Measurements from ENCODE around the gene CLEC18B.
"Not testable (repeated sequence)": the region's sequence is repeated elsewhere in the genome, so short reads cannot be mapped to it uniquely, and the experiment has no call there.

Gene CLEC18B

DNA sequence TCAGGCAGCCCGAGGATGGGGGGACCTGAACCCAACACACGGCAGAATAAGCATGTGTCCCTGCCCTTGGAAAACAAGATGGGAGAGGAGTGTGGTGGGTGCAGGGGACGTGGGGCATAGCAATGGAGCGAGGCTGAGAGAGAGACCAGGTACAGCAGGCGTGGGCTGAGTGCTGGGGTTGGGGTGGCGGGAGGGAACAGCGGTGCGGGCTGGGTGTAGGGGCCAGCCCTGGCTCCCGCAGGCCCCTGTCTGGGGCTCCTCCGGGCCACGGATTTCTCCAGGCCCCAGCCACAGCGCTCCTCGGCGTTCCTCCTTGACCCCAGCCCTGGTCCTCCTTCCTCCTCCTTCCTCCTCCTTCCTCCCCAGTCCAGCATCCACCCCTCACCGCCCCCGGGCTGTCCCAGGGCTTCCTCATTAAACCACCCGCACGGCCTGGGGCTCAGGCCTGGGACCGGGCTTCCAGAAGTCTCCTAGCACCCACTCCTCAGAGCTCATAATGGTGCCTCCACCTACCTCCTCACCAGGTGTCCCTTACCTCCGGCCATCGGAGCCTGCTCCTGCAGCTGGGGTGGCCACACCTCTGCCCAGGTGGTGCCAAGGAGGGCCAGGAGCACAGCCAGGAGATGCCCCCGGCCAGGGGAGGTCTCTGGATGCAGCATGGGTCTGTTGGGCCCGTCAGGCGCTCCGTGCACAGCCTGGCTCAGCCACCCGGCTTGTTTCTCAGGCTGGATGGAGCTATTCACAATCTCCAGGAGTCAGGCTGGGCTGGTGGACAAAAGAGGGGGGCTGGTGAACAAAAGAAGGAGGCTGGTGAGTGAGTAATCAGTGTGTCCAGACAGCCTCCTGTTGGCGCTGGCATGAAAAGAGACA lies at the start of gene CLEC18B:
Gene CLEC18B, minus strand, starts transcription at position 867 of the 870 bp plus-strand sequence. Its CDS starts 208 bp downstream, at position 659.
- DNase-seq (ENCODE audit: insufficient read length, low spot score); FAIRE-seq: not testable (repeated sequence)

DNA sequence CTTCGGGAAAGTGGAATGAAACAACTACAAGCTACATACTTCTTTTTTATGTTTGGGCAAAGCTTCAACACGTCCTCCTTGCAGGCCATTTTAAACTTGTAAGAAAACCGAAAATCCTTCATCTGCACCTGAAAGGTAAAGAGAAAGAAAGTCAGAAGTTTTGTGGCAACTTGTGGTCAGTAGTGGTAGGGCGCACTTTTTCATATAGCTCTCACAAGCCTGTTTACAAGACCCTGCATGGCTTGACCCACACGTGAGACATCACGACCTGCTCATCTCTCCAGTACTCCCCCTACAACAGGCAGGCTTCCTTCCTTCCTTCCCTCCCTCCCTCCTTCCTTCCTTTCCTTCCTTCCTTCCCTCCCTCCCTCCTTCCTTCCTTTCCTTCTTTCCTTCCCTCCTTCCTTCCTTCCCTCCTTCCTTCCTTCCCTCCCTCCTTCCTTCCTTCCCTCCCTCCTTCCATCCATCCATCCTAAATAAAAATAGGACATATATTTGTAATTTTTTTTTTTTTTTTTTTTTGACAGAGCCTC lies 48.7 kb upstream of the CLEC18B start:
- DNase-seq (ENCODE audit: insufficient read length, low spot score) (no peak), FAIRE-seq (no peak)

DNA sequence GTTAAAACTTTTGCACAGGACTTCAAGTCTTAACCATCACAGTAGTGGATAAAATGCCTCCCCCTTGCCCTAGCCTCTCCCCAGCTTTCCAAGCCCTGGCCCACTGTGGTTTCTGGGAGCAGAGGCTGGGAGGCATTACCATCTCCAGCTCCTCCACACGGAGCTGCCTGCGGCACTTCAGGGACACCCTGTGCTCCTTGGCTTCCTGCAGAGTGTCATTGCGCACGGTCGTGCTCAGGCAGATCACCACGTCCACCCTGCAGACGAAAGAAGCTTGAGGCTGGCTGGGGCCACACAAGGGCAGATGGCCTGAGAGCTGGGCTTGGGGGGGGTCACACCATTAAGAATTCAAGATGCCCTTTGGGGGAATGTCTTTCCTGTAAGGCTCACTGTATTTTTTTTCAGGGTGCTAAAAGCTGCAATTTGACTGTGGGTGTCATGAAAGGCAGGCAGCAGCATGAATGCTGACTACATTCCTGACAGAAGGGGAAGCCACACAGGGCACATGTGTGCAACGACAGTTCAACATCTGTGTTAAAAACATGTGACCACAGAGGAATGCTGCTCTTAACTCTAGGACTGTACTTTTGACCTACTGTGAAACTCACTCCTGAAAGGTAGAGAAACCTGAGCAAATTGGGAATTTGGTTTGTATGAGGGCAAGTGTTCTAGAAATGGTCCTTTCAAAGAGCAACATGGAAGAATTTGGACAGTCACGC lies 47.7 kb upstream of the CLEC18B start:
- no peak for FAIRE-seq
- DNase-seq (ENCODE audit: insufficient read length, low spot score) = no peak

DNA sequence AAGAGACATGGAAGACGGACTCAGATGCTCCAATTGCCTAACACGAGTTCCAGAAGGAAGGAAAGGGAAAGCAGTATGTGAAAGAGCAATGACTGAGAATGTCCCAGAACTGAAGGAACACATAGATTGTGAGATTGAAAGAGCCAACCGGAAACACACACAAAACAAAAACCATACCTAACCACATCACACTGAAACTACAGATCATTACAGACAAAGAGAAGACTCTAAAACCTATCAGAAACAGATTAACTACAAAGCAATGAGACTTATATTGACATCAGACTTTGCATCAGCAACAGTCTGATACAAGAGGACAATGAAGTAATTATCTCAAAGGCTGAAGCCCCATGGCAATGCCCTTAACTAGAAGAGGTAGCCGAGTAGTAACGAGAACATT lies 45.6 kb upstream of the CLEC18B start:
- FAIRE-seq = no peak

DNA sequence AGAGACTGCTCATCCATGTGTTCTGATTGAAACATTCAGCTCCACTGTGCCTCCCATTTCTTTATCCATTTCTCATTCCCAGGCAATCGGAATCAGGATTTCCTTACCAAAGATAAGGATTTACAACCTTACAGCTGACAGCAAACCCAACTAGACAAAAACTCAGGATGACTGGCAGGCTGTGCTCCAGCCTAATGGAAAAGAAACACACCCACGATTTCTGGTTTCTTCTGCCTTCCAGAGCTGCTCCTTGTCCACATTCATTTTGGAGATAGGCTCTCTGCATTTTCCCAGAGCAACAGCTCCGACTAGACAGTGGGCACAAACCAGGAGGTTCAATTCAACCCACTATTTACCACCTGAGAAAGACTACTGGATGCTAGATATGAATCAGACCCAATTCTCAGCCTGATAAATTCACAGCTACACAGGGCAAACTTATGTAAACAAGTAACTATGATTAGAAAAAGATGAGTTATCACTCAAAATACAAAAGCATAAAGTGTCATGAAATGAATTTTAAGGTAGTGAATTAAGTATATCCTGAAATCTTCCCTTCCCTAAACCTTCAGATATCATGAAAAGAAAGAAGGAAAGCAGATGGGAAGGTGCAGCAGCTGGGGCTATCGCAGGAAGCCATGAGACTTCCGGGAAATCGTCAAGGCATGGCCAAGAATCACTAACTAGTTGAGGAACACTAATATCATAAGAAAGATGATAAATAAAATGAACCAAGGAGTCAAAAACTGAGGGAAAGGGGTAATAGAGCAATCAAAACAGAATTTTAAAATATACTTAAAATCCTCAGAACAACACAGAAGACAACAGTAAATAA lies 44.8 kb upstream of the CLEC18B start:
- no peak for DNase-seq (ENCODE audit: insufficient read length, low spot score)
- no peak for FAIRE-seq

More for the DNA sequence above, 45.6 kb upstream of the CLEC18B start:
- DNase-seq (ENCODE audit: insufficient read length, low spot score) = no peak

GRCh38 chr16:74465281-74465680 lies 44.0 kb upstream of the CLEC18B start:
- FAIRE-seq = no peak
- no peak for DNase-seq (ENCODE audit: insufficient read length, low spot score)

GRCh38 chr16:74463888-74464287 lies 42.6 kb upstream of the CLEC18B start:
- FAIRE-seq (no peak), DNase-seq (ENCODE audit: insufficient read length, low spot score) (no peak)

DNA sequence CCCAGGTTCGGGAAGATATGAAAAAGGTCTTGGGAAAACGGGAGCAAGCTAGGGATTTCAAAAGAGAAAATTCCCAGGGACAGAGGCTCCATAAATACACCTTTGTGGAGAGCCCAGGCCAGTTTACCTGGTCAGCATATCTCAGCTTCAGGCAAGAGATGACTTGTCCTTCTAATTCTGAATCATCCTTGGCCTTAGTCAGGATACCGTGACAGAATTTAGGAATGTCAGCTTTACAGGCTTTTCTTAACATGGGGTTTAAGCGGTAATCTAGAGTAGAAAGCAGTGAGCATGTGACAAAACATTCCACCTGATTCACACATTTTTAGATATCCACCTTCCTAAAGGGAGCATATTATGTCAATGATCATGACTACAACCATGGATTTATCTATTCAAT lies 41.1 kb upstream of the CLEC18B start:
- FAIRE-seq (no peak), DNase-seq (ENCODE audit: insufficient read length, low spot score) (no peak)

DNA sequence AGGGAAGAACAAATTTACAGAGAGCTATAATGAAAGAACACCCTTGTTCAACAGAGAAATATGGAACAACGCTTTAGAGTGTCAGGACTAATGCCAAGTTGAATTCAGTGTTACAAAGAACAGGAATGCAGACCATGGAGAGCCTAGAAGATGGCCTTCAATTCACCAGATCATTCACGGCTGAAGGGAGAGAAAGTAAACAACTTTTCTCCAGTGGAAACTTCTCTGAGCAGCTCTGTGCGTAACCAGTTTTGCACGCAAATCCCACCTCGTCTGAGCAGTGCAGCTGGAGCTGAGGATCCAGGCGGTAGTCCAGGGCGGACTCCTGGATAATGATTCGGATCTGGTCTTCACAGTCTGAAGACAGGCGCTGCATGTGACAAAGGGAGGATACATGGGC lies 40.5 kb upstream of the CLEC18B start:
- FAIRE-seq = no peak
- DNase-seq (ENCODE audit: insufficient read length, low spot score) = no peak

- DNase-seq (ENCODE audit: insufficient read length, low spot score) (no peak), FAIRE-seq (no peak)
These were observed 39.3 kb upstream of the CLEC18B start for GRCh38 chr16:74460542-74460941.

GRCh38 chr16:74456290-74456625 lies 35.0 kb upstream of the CLEC18B start:
- FAIRE-seq (no peak), DNase-seq (ENCODE audit: insufficient read length, low spot score) (no peak)

- no peak for FAIRE-seq
- DNase-seq (ENCODE audit: insufficient read length, low spot score) = no peak
These were observed 34.5 kb upstream of the CLEC18B start for GRCh38 chr16:74455619-74456289.

- FAIRE-seq (no peak), DNase-seq (ENCODE audit: insufficient read length, low spot score) (no peak)
These were observed 33.9 kb upstream of the CLEC18B start for GRCh38 chr16:74455213-74455612.

DNA sequence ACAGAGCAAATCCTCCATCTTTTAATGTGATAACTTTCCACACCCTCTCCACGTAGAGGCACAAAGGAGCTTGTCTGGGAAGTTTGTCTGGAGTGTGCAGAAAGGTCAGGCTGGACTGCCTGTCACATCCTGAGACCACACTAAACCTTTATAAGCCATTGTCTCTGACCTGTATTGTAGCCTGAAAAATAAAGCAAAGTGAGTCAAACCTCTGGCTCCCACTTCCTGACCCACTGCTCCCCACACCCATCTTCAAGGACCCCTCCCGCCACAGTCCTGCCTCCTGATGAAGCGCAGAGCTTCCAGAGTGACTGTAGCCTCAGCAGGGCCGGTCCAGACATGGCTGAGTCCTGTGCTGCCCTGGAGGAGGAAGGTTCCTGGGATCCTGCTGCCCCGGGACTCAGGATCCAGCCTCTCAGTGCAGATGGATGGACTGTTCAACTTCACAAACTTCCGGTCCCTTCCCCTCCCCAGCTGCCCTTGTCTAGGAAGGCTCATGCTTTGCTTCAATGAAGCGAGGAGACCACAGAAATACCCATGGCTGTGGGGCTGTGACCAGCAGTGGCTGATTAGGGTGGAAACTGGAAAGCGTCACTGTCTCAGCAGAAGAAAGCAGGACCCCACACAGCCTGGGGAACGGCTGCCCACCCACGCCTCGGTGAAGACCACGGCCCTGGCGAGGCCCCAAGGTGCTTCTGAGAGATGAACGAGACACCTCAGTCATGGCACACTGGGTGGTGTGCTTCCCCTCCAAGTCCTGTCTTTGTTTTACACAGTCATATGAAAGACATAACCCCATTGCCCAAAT lies 30.9 kb upstream of the CLEC18B start:
- FAIRE-seq = no peak

GRCh38 chr16:74450967-74451760 lies 29.9 kb upstream of the CLEC18B start:
- FAIRE-seq (no peak), DNase-seq (ENCODE audit: insufficient read length, low spot score) (no peak)

More for the DNA sequence above, 30.9 kb upstream of the CLEC18B start:
- DNase-seq (ENCODE audit: insufficient read length, low spot score) = peak; percentile 35

GRCh38 chr16:74450236-74450635 lies 29.0 kb upstream of the CLEC18B start:
- FAIRE-seq (no peak), DNase-seq (ENCODE audit: insufficient read length, low spot score) (no peak)

DNA sequence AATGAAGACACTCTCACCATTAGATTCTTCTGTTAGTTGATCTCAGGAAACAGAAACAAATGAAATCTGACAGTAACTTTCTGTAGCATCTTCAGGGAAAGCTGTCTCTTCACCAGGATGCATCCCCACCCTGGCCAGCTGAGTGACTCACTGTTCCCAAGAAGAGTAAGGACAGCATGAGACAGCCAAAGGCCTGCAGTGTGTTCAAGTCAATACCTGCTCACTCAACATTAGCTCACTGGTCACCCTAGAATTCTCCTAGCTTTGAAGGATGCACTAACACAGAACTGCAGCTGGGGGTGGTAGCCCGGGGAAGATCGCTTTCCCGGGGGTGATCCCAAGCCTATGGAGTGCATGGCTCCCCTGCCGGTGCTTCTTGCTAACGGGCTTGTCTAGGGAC lies 28.2 kb upstream of the CLEC18B start:
- DNase-seq (ENCODE audit: insufficient read length, low spot score) (no peak), FAIRE-seq (no peak)

- DNase-seq (ENCODE audit: insufficient read length, low spot score) = no peak
- FAIRE-seq = no peak
These were observed 27.7 kb upstream of the CLEC18B start for GRCh38 chr16:74448990-74449389.

DNA sequence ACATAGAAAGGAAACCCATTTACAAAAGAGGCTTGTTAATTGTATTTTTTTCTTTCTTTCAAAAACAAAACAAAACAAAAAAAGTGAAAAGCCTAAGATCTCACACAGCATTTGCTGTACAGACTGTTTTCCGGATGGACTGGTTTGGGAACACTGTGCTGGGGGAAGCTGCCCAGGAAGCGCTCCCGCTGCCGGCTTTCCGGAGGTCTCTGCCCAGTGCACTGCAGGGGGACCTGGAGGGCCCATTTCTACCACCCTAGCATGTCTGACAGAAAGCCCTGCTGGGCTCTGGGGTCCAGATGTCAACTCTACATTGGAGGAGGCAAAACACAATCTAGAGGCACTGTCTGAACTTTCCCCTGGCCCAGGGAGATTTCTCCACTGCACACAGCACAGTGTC lies 26.3 kb upstream of the CLEC18B start:
- DNase-seq (ENCODE audit: insufficient read length, low spot score) = no peak
- no peak for FAIRE-seq
